ENCODE data around the gene MRPL38.

GRCh38 chr17:75917141-75917916 lies 12.6 kb upstream of the MRPL38 start:
- TF ChIP-seq MAX (IDR thresholded peaks at IDR 0.05), result no peak
- no peak for TF ChIP-seq CTCF (IDR thresholded peaks at IDR 0.05; ENCODE audit: control extremely low read depth in 1 of 3, insufficient read depth in 1 of 3, low read depth in 1 of 3, low read length in 3 of 3)
- no peak for TF ChIP-seq JUND (IDR thresholded peaks at IDR 0.05; ENCODE audit: low read length)
- TF ChIP-seq POLR2A (IDR thresholded peaks at IDR 0.05; ENCODE audit: control extremely low read depth in 1 of 2, low read depth in 2 of 2, low read length in 2 of 2), result no peak
